ENCODE results near the gene WDR93. TPM values are rescaled to one million over a fixed set of nuclear protein-coding genes. Genes with fewer than 3 reads are reported as not detected.

The WDR93 gene
- total and polyA plus RNA-seq, 12 donors, result 0.09 to 0.15 (median 0.15) TPM; not detected in 9

- WGBS, 2 donors, result 85 to 89% methylated on average over 12 of the region's 12 CpGs
- H3K27me3 ChIP-seq, result no peaks in the 10 kb centered on the region
- no peaks in the 10 kb centered on the region for H3K4me1 ChIP-seq
- H3K9me3 ChIP-seq, result no peaks in the 10 kb centered on the region
- H3K36me3 ChIP-seq, result no peaks in the 10 kb centered on the region
- ATAC-seq (peak in 1 of 8 donors; percentile 18), DNase-seq (no peak)
- H3K4me3 ChIP-seq, result no peak overlapping the region
- intact Hi-C loops (cut with DNase I), result no loop called here
- no peak overlapping the region for H3K27ac ChIP-seq
- TF ChIP-seq, protein P1, sequence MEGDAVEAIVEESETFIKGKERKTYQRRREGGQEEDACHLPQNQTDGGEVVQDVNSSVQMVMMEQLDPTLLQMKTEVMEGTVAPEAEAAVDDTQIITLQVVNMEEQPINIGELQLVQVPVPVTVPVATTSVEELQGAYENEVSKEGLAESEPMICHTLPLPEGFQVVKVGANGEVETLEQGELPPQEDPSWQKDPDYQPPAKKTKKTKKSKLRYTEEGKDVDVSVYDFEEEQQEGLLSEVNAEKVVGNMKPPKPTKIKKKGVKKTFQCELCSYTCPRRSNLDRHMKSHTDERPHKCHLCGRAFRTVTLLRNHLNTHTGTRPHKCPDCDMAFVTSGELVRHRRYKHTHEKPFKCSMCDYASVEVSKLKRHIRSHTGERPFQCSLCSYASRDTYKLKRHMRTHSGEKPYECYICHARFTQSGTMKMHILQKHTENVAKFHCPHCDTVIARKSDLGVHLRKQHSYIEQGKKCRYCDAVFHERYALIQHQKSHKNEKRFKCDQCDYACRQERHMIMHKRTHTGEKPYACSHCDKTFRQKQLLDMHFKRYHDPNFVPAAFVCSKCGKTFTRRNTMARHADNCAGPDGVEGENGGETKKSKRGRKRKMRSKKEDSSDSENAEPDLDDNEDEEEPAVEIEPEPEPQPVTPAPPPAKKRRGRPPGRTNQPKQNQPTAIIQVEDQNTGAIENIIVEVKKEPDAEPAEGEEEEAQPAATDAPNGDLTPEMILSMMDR (IDR thresholded peaks at IDR 0.05), result no peak
These were observed 18.1 kb upstream of the WDR93 start for GRCh38 chr15:89672221-89673164.

DNA sequence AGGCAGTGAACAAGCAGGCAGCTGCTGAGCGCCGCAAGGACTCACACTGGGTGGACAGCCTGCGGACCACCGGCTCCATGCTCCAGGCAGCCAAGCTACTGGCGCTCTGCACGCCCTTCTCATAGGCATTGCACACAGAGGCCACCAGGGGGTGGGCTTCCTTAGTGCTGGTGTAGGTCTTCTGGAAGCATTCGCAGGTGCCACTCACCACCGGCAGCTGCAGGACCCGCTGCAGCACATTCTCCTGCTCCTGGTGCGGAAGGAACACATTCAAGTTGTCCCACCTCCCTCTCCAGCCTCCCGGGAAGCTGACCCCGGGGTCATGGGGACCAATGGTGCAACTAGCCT lies 17.5 kb upstream of the WDR93 start:
- H3K9me3 ChIP-seq, result no peaks in the 10 kb centered on the region
- H3K27me3 ChIP-seq, result no peaks in the 10 kb centered on the region
- intact Hi-C loops (cut with DNase I), result no loop called here
- no peak overlapping the region for H3K4me3 ChIP-seq
- ATAC-seq (peak in 2 of 8 donors; percentile 13 to 33), DNase-seq (no peak)
- TF ChIP-seq, protein P1 (IDR thresholded peaks at IDR 0.05), result peak in 7 of 9 donors; percentile 13 to 47 (median 31)
- H3K36me3 ChIP-seq, result no peaks in the 10 kb centered on the region
- H3K4me1 ChIP-seq, result no peaks in the 10 kb centered on the region
- 56 to 60% methylated on average over 12 of the region's 12 CpGs for WGBS, 2 donors
- H3K27ac ChIP-seq, result no peak overlapping the region

DNA sequence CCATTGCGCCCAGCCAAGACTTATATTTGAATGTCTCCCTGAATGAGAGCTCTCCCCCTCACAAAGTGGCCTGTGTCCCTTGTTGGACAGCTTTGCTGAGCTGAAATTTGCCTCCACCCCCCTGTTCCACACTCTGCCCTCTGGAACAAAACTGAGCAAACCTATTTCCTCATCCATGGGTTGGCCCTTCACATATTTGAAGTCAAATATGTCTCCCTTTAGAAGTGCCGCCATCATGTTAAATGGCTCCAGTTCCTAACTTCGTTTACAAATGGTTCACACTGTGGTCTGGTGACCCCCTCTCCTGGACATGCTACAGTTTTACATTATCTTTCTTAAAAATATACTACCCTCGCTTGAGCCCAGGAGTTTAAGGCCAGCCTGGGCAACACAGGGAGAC lies 16.1 kb upstream of the WDR93 start:
- DNase-seq, result no peak
- no peaks in the 10 kb centered on the region for H3K36me3 ChIP-seq
- 74 to 76% methylated on average over 4 of the region's 4 CpGs for WGBS, 2 donors
- TF ChIP-seq, protein P1 (IDR thresholded peaks at IDR 0.05), result no peak
- no peak overlapping the region for H3K4me3 ChIP-seq
- peaks cover 0 to 3% (median 0%) of the 10 kb centered on the region in 9 donors for H3K4me1 ChIP-seq
- H3K9me3 ChIP-seq, result no peaks in the 10 kb centered on the region
- ATAC-seq, result no peak
- intact Hi-C loops (cut with DNase I), result no loop called here
- H3K27ac ChIP-seq, result no peak overlapping the region
- H3K27me3 ChIP-seq, result no peaks in the 10 kb centered on the region

- Histone ChIP-seq H3K27me3 (no peaks in the 10 kb centered on the region), H3K36me3 (no peaks in the 10 kb centered on the region), H3K4me1 (peaks cover 0 to 14% (median 8%) of the 10 kb centered on the region in 9 donors), H3K4me3 (no peak overlapping the region), H3K27ac (no peak overlapping the region), H3K9me3 (no peaks in the 10 kb centered on the region)
- WGBS, 2 donors, result 71 to 79% methylated on average over 6 of the region's 6 CpGs
- intact Hi-C loops (cut with DNase I), result no loop called here
- DNase-seq (no peak), ATAC-seq (no peak)
- TF ChIP-seq, protein P1 (IDR thresholded peaks at IDR 0.05), result no peak
These were observed 15.0 kb upstream of the WDR93 start for GRCh38 chr15:89675606-89676005.

Measured in heart right ventricle (tissue), 16 donors.